ENCODE measurements around the gene PVR. TPM values are rescaled to one million over a fixed set of nuclear protein-coding genes. Genes with fewer than 3 reads are reported as not detected.
"Not testable (repeated sequence)": the region's sequence is repeated elsewhere in the genome, so short reads cannot be mapped to it uniquely, and the experiment has no call there.

Gene PVR
- total and polyA plus RNA-seq, 4 donors, result 11.4 to 49.0 (median 32.1) TPM

GRCh38 chr19:44682807-44683206 is 39.1 kb downstream of the PVR start:
- Histone ChIP-seq H3K4me3 (ENCODE audit: low read depth in 1 of 3, low read length in 3 of 3) (no peak overlapping the region), H3K9me3 (ENCODE audit: control insufficient read depth in 4 of 4, low read length in 3 of 4) (no peaks in the 10 kb centered on the region), H3K9ac (ENCODE audit: low read depth in 1 of 2, low read length in 2 of 2) (no peak overlapping the region), H3K4me1 (ENCODE audit: control insufficient read depth in 4 of 4, insufficient read depth in 4 of 4, low read length in 3 of 4) (peaks cover 0 to 2% (median 0%) of the 10 kb centered on the region in 4 donors), H3K27me3 (ENCODE audit: control insufficient read depth in 4 of 4, insufficient read depth in 4 of 4, low read length in 3 of 4) (no peaks in the 10 kb centered on the region), H3K27ac (ENCODE audit: low read depth in 1 of 2, low read length in 2 of 2) (no peak overlapping the region), H3K36me3 (ENCODE audit: control insufficient read depth in 4 of 4, insufficient read depth in 3 of 4, low read depth in 1 of 4, low read length in 3 of 4) (peaks cover 0 to 3% (median 2%) of the 10 kb centered on the region in 4 donors)
- no peak for TF ChIP-seq REST (IDR thresholded peaks at IDR 0.05)
- TF ChIP-seq FOXA2 (IDR thresholded peaks at IDR 0.05), result no peak
- TF ChIP-seq HNF4A (conservative IDR thresholded peaks at IDR 0.05), result no peak
- no peak for TF ChIP-seq JUND (IDR thresholded peaks at IDR 0.05)
- TF ChIP-seq MAX (IDR thresholded peaks at IDR 0.05), result no peak
- WGBS, result 92% methylated on average over 2 of the region's 2 CpGs
- DNase-seq (ENCODE audit: low spot score), result no peak

- no peak overlapping the region for H3K4me3 ChIP-seq (ENCODE audit: low read depth in 1 of 3, low read length in 3 of 3)
- H3K9ac ChIP-seq (ENCODE audit: low read depth in 1 of 2, low read length in 2 of 2), result no peak overlapping the region
- no peaks in the 10 kb centered on the region for H3K9me3 ChIP-seq (ENCODE audit: control insufficient read depth in 4 of 4, low read length in 3 of 4)
- 82% methylated on average over 9 of the region's 9 CpGs for WGBS
- H3K4me1 ChIP-seq (ENCODE audit: control insufficient read depth in 4 of 4, insufficient read depth in 4 of 4, low read length in 3 of 4), result peaks cover 0 to 2% (median 0%) of the 10 kb centered on the region in 4 donors
- no peaks in the 10 kb centered on the region for H3K27me3 ChIP-seq (ENCODE audit: control insufficient read depth in 4 of 4, insufficient read depth in 4 of 4, low read length in 3 of 4)
- DNase-seq (ENCODE audit: low spot score), result no peak
- TF ChIP-seq ZBTB33 (IDR thresholded peaks at IDR 0.05) (no peak), JUND (IDR thresholded peaks at IDR 0.05) (no peak), RXRA (IDR thresholded peaks at IDR 0.05) (no peak), ATF3 (IDR thresholded peaks at IDR 0.05) (no peak), REST (IDR thresholded peaks at IDR 0.05) (no peak), RAD21 (IDR thresholded peaks at IDR 0.05) (no peak), EGR1 (IDR thresholded peaks at IDR 0.05; ENCODE audit: low read depth in 2 of 2) (no peak), MAX (IDR thresholded peaks at IDR 0.05) (no peak), TAF1 (conservative IDR thresholded peaks at IDR 0.05) (no peak), GABPA (IDR thresholded peaks at IDR 0.05 in 1 of 2, conservative IDR thresholded peaks at IDR 0.05 in 1 of 2) (no peak), FOXA2 (IDR thresholded peaks at IDR 0.05) (no peak)
- peaks cover 0 to 3% (median 2%) of the 10 kb centered on the region in 4 donors for H3K36me3 ChIP-seq (ENCODE audit: control insufficient read depth in 4 of 4, insufficient read depth in 3 of 4, low read depth in 1 of 4, low read length in 3 of 4)
- no peak overlapping the region for H3K27ac ChIP-seq (ENCODE audit: low read depth in 1 of 2, low read length in 2 of 2)
These were observed 39.9 kb downstream of the PVR start for GRCh38 chr19:44683434-44684210.

- not testable (repeated sequence) for DNase-seq (ENCODE audit: low spot score); H3K4me1 ChIP-seq (ENCODE audit: control insufficient read depth in 4 of 4, insufficient read depth in 4 of 4, low read length in 3 of 4); H3K9ac ChIP-seq (ENCODE audit: low read depth in 1 of 2, low read length in 2 of 2); H3K36me3 ChIP-seq (ENCODE audit: control insufficient read depth in 4 of 4, insufficient read depth in 3 of 4, low read depth in 1 of 4, low read length in 3 of 4); H3K27me3 ChIP-seq (ENCODE audit: control insufficient read depth in 4 of 4, insufficient read depth in 4 of 4, low read length in 3 of 4); H3K9me3 ChIP-seq (ENCODE audit: control insufficient read depth in 4 of 4, low read length in 3 of 4); H3K4me3 ChIP-seq (ENCODE audit: low read depth in 1 of 3, low read length in 3 of 3)
- H3K27ac ChIP-seq (ENCODE audit: low read depth in 1 of 2, low read length in 2 of 2), result peak overlapping the region in 1 of 2 donors; percentile 11
- WGBS, result 92% methylated on average over 3 of the region's 3 CpGs
These were observed 40.7 kb downstream of the PVR start for GRCh38 chr19:44684396-44684795.

Measured in liver (tissue), 9 donors.